ENCODE measurements around the gene WFIKKN2. TPM values are rescaled to one million over a fixed set of nuclear protein-coding genes. Genes with fewer than 3 reads are reported as not detected.
A peak's percentile ranks its signal among the peaks of the same experiment; 100 is the strongest.

Gene WFIKKN2
- total and polyA plus RNA-seq, 2 of the 4 experiments (the other 2 are of a cell fraction), result 0.02 TPM; not detected in 1

DNA sequence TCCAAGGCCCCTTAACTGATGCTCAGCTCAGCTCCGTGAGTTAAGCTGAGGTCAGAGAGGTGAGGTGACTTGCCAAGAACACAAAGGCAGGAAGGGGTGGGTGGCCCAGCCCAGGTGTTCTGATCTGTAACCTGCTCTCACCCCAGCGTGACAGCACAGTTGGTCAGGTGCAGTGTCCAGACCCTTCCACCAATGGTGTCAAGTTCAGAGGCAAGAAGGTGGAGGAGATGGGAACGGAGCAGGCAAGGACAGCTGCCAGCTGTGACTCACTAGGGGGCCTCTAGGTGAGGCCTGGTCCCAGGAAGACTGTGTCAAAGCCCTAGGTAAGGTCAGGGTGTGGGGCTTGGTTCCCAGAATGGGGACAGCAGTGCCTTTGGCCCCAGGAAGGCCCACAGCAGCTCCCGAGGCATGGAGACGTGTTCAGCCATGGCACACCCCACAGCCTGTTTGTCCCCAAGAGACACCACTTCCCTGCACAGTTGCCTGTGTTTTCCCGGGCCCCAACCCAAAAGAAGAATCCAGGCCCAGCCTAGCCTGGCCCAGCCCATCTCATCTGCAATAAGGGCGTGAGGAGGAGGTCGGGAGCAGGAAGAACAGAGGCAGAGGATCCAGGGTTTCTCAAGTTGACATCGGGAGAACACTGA, 7.2 kb downstream of the WFIKKN2 start (continued):
- TF ChIP-seq CEBPB (IDR thresholded peaks at IDR 0.05; ENCODE audit: low read depth, low read length), result no peak

- Histone ChIP-seq H4K5ac (ENCODE audit: low read depth, low read length) (no peak overlapping the region), H2BK120ac (ENCODE audit: low read depth, low read length) (no peak overlapping the region), H3K9ac (ENCODE audit: low read depth, low read length) (no peak overlapping the region), H4K8ac (ENCODE audit: low read depth in 2 of 2, low read length in 2 of 2) (no peak overlapping the region), H3K79me1 (ENCODE audit: low read depth in 1 of 2, low read length in 2 of 2) (no peaks in the 10 kb centered on the region), H3K27me3 (ENCODE audit: control insufficient read depth, insufficient read depth, low read length) (no peaks in the 10 kb centered on the region), H2AFZ (replicated peaks; ENCODE audit: low read length, poor library complexity) (peak overlapping the region; percentile 60), H3K36me3 (ENCODE audit: control insufficient read depth, insufficient read depth, low read length) (no peaks in the 10 kb centered on the region), H3K4me2 (ENCODE audit: low read depth, low read length) (no peak overlapping the region), H2BK5ac (ENCODE audit: low read depth, low read length, poor library complexity, severe bottlenecking) (no peak overlapping the region), H3K4ac (ENCODE audit: low read depth, low read length) (no peak overlapping the region), H2BK15ac (ENCODE audit: low read depth, low read length) (no peak overlapping the region), H3K23ac (ENCODE audit: low read depth, low read length) (no peak overlapping the region), H2AK9ac (replicated peaks; ENCODE audit: low read depth, low read length, poor library complexity) (no peak overlapping the region), H3K27ac (ENCODE audit: insufficient read depth, low read length) (no peak overlapping the region), H2AK5ac (ENCODE audit: low read depth, low read length) (no peak overlapping the region), H3K18ac (ENCODE audit: low read depth, low read length) (no peak overlapping the region), H2BK20ac (ENCODE audit: low read depth, low read length) (no peak overlapping the region), H3K9me1 (ENCODE audit: insufficient read depth, low read length) (no peaks in the 10 kb centered on the region), H4K91ac (ENCODE audit: insufficient read depth, low read depth, low read length) (no peak overlapping the region), H4K20me1 (ENCODE audit: insufficient read depth, low read length) (no peaks in the 10 kb centered on the region), H3K9me3 (ENCODE audit: control insufficient read depth, insufficient read depth, low read length) (no peaks in the 10 kb centered on the region), H3K14ac (replicated peaks; ENCODE audit: low read depth, low read length) (no peak overlapping the region), H3K4me3 (ENCODE audit: insufficient read depth, low read depth, low read length) (no peak overlapping the region), H3K56ac (ENCODE audit: extremely low read depth, insufficient read depth, low read length) (no peak overlapping the region), H3K4me1 (ENCODE audit: control insufficient read depth, insufficient read depth, low read length) (peaks cover 6% of the 10 kb centered on the region; the same call in 1 of the 2 replicates)
- ATAC-seq (ENCODE audit: low read depth), result no peak
- in situ Hi-C loops (cut with MboI; ENCODE audit: low sequenced_read_pairs), result loop anchor here (5.0 kb wide), 2 partner anchors 56 to 296 kb away; partner anchors contain the start of gene SPATA20
- ChIA-PET CTCF (interaction anchor here (1.4 kb wide), 1 partner anchor 60 kb away, joined by 8 read pairs; no protein-coding TSS in a partner anchor), POLR2A (ENCODE audit: unreplicated experiment) (no interaction called here)
- intact Hi-C loops (cut with micrococcal nuclease), result loop anchor here (5.0 kb wide), 1 partner anchor 361 kb away; no protein-coding TSS in a partner anchor
- dilution Hi-C loops (cut with HindIII; ENCODE audit: low sequenced_read_pairs, unreplicated experiment), result no loop called here
- DNase-seq, result no peak
- BruUV-seq (replicated peaks), result no TSS peak
- 89% methylated on average over 5 of the region's 16 CpGs; no CpG with 5 or more reads in 1 of the 2 experiments for WGBS, 2 experiments (ENCODE audit: extremely low coverage in 2 of 2, insufficient read length in 1 of 2)
- TF ChIP-seq MAFK (IDR thresholded peaks at IDR 0.05; ENCODE audit: low read depth, low read length), result no peak
- TF ChIP-seq RCOR1 (IDR thresholded peaks at IDR 0.05; ENCODE audit: insufficient replicate concordance, low read length), result no peak
- no peak for TF ChIP-seq RAD21 (IDR thresholded peaks at IDR 0.05; ENCODE audit: low read length)
- no peak for TF ChIP-seq ELK1 (IDR thresholded peaks at IDR 0.05; ENCODE audit: borderline replicate concordance, low read depth, low read length)
- TF ChIP-seq SMC3 (IDR thresholded peaks at IDR 0.05; ENCODE audit: low read depth, low read length), result no peak
- no peak for TF ChIP-seq USF2 (IDR thresholded peaks at IDR 0.05; ENCODE audit: low read depth, low read length)
- no peak for TF ChIP-seq CEBPB (IDR thresholded peaks at IDR 0.05; ENCODE audit: low read depth, low read length)
- no peak for TF ChIP-seq POLR2A (IDR thresholded peaks at IDR 0.05; ENCODE audit: low read depth, low read length)
- TF ChIP-seq BHLHE40 (IDR thresholded peaks at IDR 0.05; ENCODE audit: low read depth, low read length), result no peak
- no peak for TF ChIP-seq FOS (IDR thresholded peaks at IDR 0.05; ENCODE audit: low read depth, low read length)
- no peak for TF ChIP-seq RFX5 (IDR thresholded peaks at IDR 0.05; ENCODE audit: low read depth, low read length)
- TF ChIP-seq MXI1 (IDR thresholded peaks at IDR 0.05; ENCODE audit: borderline replicate concordance, low read depth, low read length), result no peak
- no peak for TF ChIP-seq CHD1 (IDR thresholded peaks at IDR 0.05; ENCODE audit: low read depth, low read length)
- no peak for TF ChIP-seq MAZ (IDR thresholded peaks at IDR 0.05; ENCODE audit: borderline replicate concordance, low read depth, low read length)
These were observed 7.9 kb downstream of the WFIKKN2 start for GRCh38 chr17:50843150-50843905.

All from IMR-90 (cell line).